Activated naive CD8-positive, alpha-beta T cell treated with anti-CD3 and anti-CD28 coated beads, Interleukin-2, amount 10 ng/mL, durations not matched to agents 7 days and 5 days (primary cell): ENCODE measurements around the gene DYSF. TPM values are rescaled to one million over a fixed set of nuclear protein-coding genes. Genes with fewer than 3 reads are reported as not detected.

ENCODE experiments used
- ATAC-seq: fragments of 150-1000 bp; cut with Tn5 transposase; one replicate; pipeline ENCODE4 v1.10.0; 2021; ENCODE audit warnings: low read depth, moderate library complexity
- POLR2A ChIA-PET: fragments of 350-600 bp; sonication (Branson Sonifier 250); formaldehyde crosslinking; loops from one replicate; lab custom pipeline; 2021; ENCODE audit warnings: antibody characterized with exemption; lab: Charles Lee
- DNase-seq: peaks from one replicate; pipeline ENCODE4 v3.0.0; 2021
- H3K27ac Mint-ChIP-seq: one replicate; pipeline ENCODE4 v1.8.0; 2022; ENCODE audit warnings: mild to moderate bottlenecking, mixed read lengths
- H3K27me3 Mint-ChIP-seq: one replicate; pipeline ENCODE4 v1.8.0; 2022; ENCODE audit warnings: mild to moderate bottlenecking, moderate library complexity, mixed read lengths
- H3K36me3 Mint-ChIP-seq: one replicate; pipeline ENCODE4 v1.8.0; 2021; ENCODE audit warnings: mild to moderate bottlenecking, mixed read lengths
- H3K4me1 Mint-ChIP-seq: one replicate; pipeline ENCODE4 v1.8.0; 2021; ENCODE audit warnings: mixed read lengths
- H3K4me3 Mint-ChIP-seq: one replicate; pipeline ENCODE4 v1.8.0; 2022; ENCODE audit warnings: mild to moderate bottlenecking, moderate library complexity, mixed read lengths
- H3K9me3 Mint-ChIP-seq: one replicate; pipeline ENCODE4 v1.8.0; 2021; ENCODE audit warnings: mixed read lengths
- total RNA-seq, 2 experiments: library from RNA; stranded (reverse); gene quantifications; one replicate each; pipeline ENCODE4 v1.2.3, GENCODE V29; 2021

DYSF gene
- total RNA-seq, 2 experiments from 2014 or later, result 6.3 to 6.7 TPM

DNA sequence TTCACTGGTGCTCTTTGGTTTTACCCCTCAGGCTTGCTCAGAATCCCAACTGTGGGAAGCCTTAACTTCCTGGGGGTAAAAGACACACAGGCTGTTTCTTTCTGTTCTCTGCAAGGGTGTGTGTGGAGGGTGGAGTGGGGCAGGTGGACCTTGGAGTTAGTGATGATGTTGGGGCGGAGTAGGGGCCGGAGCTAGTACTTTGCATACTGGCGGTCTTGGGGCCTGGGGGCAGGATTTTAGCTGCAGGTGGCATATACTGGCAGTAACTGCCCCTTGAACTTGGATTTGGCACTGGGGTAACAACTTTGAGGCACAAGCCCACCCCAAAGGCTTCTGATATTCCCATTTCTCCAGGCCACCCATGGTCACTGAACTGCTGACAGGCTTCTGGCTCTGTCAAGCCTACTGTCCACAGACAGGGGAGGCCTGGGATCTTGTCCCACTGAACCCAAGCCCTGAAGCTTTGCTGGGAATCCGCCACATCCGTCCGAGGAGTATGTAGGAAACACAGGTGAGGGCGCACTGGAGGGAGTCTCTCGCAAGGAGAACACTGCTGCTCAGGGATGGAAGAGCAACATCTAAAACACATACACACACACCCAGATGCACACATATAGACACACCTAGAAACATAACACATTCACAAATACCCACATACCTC, 258.9 kb downstream of the DYSF start:
- Mint-ChIP-seq H3K27me3 (no peaks in the 10 kb centered on the region), H3K27ac (no peak overlapping the region), H3K9me3 (no peaks in the 10 kb centered on the region), H3K4me3 (no peak overlapping the region), H3K4me1 (no peaks in the 10 kb centered on the region), H3K36me3 (no peaks in the 10 kb centered on the region)
- ATAC-seq (no peak), DNase-seq (no peak)
- POLR2A ChIA-PET, result no interaction called here

- Mint-ChIP-seq H3K9me3 (no peaks in the 10 kb centered on the region), H3K36me3 (no peaks in the 10 kb centered on the region), H3K4me3 (no peak overlapping the region), H3K27ac (no peak overlapping the region), H3K27me3 (no peaks in the 10 kb centered on the region), H3K4me1 (no peaks in the 10 kb centered on the region)
- no peak for DNase-seq
- no peak for ATAC-seq
- POLR2A ChIA-PET, result no interaction called here
These were observed 260.5 kb downstream of the DYSF start for GRCh38 chr2:71713581-71714580.

GRCh38 chr2:71714601-71715240, 261.4 kb downstream of the DYSF start:
- Mint-ChIP-seq H3K4me1 (no peaks in the 10 kb centered on the region), H3K4me3 (no peak overlapping the region), H3K9me3 (no peaks in the 10 kb centered on the region), H3K36me3 (no peaks in the 10 kb centered on the region), H3K27ac (no peak overlapping the region), H3K27me3 (no peaks in the 10 kb centered on the region)
- ATAC-seq (no peak), DNase-seq (no peak)
- POLR2A ChIA-PET, result no interaction called here

DNA sequence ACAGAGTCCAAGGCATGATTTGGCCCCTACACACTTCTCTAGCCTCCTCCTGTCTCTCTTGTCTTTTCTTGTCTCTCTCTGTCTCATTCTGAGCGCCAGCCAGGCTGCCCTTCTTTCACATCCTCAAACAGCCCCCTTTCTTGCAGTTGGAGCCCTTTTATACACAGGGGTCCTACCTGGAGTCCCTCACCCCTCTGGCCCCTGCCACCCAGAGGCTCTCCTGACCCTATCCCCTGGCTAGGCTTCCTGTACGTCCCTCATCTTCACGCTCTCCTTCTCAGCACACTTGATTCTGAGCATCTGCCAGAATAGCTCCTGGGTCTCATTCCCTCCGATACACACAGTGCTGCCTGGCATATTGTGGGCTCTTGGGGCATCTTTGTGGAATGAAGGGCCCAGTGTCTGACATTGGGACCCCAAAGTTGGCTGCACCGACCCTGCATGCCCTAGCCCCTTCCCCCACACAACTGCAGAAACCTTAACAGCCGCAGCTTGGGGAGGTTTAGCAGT, 261.9 kb downstream of the DYSF start:
- H3K27ac Mint-ChIP-seq, result no peak overlapping the region

GRCh38 chr2:71715951-71716696, 262.8 kb downstream of the DYSF start:
- H3K36me3 Mint-ChIP-seq, result no peaks in the 10 kb centered on the region

More for the DNA sequence above, 261.9 kb downstream of the DYSF start:
- no peaks in the 10 kb centered on the region for H3K4me1 Mint-ChIP-seq
- no peak overlapping the region for H3K4me3 Mint-ChIP-seq
- H3K27me3 Mint-ChIP-seq, result no peaks in the 10 kb centered on the region
- DNase-seq (no peak), ATAC-seq (no peak)
- H3K9me3 Mint-ChIP-seq, result no peaks in the 10 kb centered on the region
- POLR2A ChIA-PET, result no interaction called here
- no peaks in the 10 kb centered on the region for H3K36me3 Mint-ChIP-seq

GRCh38 chr2:71716697-71717624, 263.6 kb downstream of the DYSF start:
- no peaks in the 10 kb centered on the region for H3K27me3 Mint-ChIP-seq
- ATAC-seq (no peak), DNase-seq (no peak)
- H3K4me1 Mint-ChIP-seq, result no peaks in the 10 kb centered on the region
- H3K27ac Mint-ChIP-seq, result no peak overlapping the region
- H3K9me3 Mint-ChIP-seq, result no peaks in the 10 kb centered on the region
- no peaks in the 10 kb centered on the region for H3K36me3 Mint-ChIP-seq
- POLR2A ChIA-PET, result no interaction called here
- H3K4me3 Mint-ChIP-seq, result no peak overlapping the region

More at GRCh38 chr2:71715951-71716696, 262.8 kb downstream of the DYSF start:
- POLR2A ChIA-PET, result no interaction called here
- Mint-ChIP-seq H3K27me3 (no peaks in the 10 kb centered on the region), H3K27ac (no peak overlapping the region), H3K4me1 (no peaks in the 10 kb centered on the region), H3K4me3 (no peak overlapping the region), H3K9me3 (no peaks in the 10 kb centered on the region)
- ATAC-seq (no peak), DNase-seq (no peak)

DNA sequence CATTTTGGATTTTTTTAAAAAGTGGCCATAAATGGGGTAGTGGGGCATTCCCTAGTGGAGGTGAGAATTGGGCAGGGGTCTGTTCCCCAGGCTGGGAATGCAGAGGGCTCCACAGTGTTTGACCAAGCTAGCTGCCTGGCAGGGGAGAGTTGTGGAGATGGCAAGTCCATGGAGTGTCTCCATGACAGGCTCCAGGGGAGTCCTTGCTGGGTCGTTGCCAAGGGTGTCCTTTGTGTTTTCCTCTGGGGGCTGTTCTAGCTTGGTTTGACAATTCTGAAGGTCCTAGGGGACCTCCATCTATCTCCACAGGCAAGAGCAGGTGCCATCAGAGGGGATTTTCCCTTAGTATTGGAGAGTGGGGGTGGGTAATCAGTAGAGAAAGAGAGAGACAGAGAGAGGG, 265.3 kb downstream of the DYSF start:
- no peak for ATAC-seq
- no peak for DNase-seq
- peaks cover 4% of the 10 kb centered on the region for H3K27me3 Mint-ChIP-seq
- peaks cover 4% of the 10 kb centered on the region for H3K9me3 Mint-ChIP-seq
- POLR2A ChIA-PET, result no interaction called here
- no peaks in the 10 kb centered on the region for H3K36me3 Mint-ChIP-seq
- H3K4me3 Mint-ChIP-seq, result no peak overlapping the region
- H3K4me1 Mint-ChIP-seq, result no peaks in the 10 kb centered on the region
- no peak overlapping the region for H3K27ac Mint-ChIP-seq

DNA sequence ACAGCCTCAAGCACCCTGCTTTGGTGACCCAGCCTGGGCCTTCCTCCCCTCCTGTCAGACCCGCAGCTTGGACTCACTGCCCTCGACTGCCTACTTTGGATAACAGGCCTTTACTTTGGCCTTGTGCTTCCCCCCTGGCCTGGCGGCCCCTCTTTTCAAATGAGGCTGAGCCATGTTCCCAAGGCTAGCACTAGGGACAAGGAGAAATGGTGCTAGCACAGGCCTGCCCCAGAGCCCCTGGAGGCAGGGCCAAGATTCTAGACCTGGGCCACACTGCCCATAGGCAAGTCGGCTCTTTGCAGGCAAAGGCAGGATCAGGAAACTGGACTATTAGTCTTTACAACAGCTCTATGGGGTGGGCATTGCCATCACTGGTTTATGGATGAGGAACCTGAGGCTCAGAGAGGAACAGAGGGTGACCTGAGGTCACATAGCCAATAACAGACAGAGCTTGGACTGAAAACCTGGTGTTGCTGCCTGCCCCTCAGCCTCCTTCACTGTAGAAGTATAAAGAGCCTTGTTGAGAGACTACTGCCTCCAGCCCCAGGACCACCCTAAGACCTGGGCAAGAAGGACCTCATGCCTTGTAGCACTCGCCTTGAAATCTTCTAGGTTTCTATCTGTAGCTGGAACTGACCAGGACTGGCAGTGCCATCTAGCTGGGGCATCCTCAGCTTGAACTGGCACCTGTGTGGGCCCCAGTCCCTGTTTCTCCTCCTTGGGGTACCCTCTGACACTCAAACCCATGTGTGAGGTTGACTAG, 266.3 kb downstream of the DYSF start:
- Mint-ChIP-seq H3K9me3 (peaks cover 4% of the 10 kb centered on the region), H3K36me3 (no peaks in the 10 kb centered on the region), H3K4me1 (no peaks in the 10 kb centered on the region), H3K27me3 (peaks cover 4% of the 10 kb centered on the region), H3K27ac (no peak overlapping the region), H3K4me3 (no peak overlapping the region)
- POLR2A ChIA-PET, result no interaction called here
- ATAC-seq (no peak), DNase-seq (no peak)

DNA sequence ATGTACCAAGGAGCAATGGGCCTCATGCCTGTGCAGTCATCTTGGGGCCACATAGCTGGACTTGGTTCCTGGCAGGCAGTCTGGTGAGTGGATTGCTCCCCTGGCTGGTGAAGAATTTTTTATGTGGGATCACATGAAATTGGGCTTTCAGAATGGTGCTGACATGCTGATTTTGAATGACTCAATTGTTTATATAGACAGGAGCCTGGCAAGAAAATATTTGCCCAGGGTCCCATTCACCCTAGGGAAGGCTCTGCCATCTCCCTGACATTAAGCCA, 266.9 kb downstream of the DYSF start:
- H3K4me3 Mint-ChIP-seq, result no peak overlapping the region
- no peak for DNase-seq
- POLR2A ChIA-PET, result no interaction called here
- H3K27ac Mint-ChIP-seq, result no peak overlapping the region
- H3K36me3 Mint-ChIP-seq, result no peaks in the 10 kb centered on the region
- peaks cover 4% of the 10 kb centered on the region for H3K9me3 Mint-ChIP-seq
- H3K4me1 Mint-ChIP-seq, result no peaks in the 10 kb centered on the region
- peaks cover 4% of the 10 kb centered on the region for H3K27me3 Mint-ChIP-seq
- no peak for ATAC-seq

DNA sequence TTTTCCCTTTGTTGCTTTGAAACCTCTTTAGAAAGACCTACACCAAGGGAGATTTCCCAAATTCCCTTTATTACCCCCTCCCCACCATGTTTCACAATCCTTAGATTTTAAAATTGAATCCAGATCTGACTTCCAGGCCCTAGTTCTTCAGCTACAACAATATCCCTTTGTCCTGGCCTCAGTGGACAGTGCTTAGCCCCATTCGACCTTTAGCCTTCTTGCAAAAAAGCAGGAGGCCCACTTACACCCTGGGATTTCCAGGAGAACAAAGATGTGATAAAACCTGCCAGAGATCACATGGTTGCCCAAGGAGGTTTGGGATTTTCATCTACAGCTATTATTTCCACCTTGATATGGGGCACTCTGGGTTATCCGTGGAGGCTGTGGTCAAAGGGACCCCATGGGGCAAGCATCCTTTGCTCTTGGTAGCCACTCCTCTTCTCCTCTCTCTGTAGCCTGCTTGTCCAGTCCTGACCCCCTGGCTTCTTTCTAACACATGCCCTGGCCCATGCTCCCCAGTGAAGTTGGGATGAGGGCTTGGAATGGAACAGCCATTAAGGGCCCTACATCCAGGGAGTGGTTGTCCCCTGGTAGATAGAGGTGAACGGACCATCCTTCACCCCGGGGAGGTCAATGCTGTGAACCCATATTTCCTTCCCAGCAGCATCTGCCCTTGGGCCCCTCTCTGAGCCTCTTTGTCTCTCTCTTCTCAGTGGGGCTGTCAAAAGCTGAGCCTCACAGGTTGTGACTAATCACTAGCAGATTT, 267.4 kb downstream of the DYSF start:
- no peak overlapping the region for H3K27ac Mint-ChIP-seq
- no peak for ATAC-seq
- H3K36me3 Mint-ChIP-seq, result no peaks in the 10 kb centered on the region

DNA sequence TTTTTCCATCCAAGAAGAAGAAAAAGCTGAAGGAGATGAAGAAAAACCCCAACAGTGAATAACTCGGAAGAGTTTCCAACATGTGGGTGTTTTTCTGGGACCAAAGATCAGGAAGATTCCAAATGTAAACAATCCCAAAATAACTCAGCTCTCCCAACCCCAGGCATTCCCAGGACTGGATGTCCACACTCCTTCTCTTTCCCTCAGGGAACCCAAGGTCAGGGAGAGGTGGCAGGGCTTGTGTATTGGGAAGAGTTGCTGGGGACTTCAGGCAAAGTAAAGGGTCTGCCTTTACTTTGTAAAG, 268.0 kb downstream of the DYSF start:
- ATAC-seq, result no peak
- H3K4me1 Mint-ChIP-seq, result no peaks in the 10 kb centered on the region
- no peak overlapping the region for H3K4me3 Mint-ChIP-seq
- POLR2A ChIA-PET, result no interaction called here
- no peak overlapping the region for H3K27ac Mint-ChIP-seq
- no peak for DNase-seq
- peaks cover 4% of the 10 kb centered on the region for H3K9me3 Mint-ChIP-seq
- H3K36me3 Mint-ChIP-seq, result no peaks in the 10 kb centered on the region
- H3K27me3 Mint-ChIP-seq, result peaks cover 4% of the 10 kb centered on the region

More for the DNA sequence above, 267.4 kb downstream of the DYSF start:
- H3K4me3 Mint-ChIP-seq, result no peak overlapping the region
- H3K4me1 Mint-ChIP-seq, result no peaks in the 10 kb centered on the region
- DNase-seq, result no peak
- POLR2A ChIA-PET, result no interaction called here
- peaks cover 4% of the 10 kb centered on the region for H3K27me3 Mint-ChIP-seq
- H3K9me3 Mint-ChIP-seq, result peaks cover 4% of the 10 kb centered on the region
